Esophagus squamous epithelium (tissue), 5 donors: ENCODE data around the gene CYP2F1. TPM values are rescaled to one million over a fixed set of nuclear protein-coding genes. Genes with fewer than 3 reads are reported as not detected.
"Not testable (repeated sequence)": the region's sequence is repeated elsewhere in the genome, so short reads cannot be mapped to it uniquely, and the experiment has no call there.

Experiments
- DNase-seq: peaks from one replicate; lab custom pipeline; 2025; lab: John Stamatoyannopoulos, UW
- H3K27ac ChIP-seq, 4 donors: fragments of 200-600 bp; sonication (generic); one replicate each; pipeline ENCODE4 v1.5.1; 2016 to 2019; ENCODE audit warnings: mild to moderate bottlenecking in 1 of 4
- H3K27me3 ChIP-seq, 4 donors: fragments of 200-600 bp; sonication (generic); 1 replicate in 3 of 4; 2 replicates in 1 of 4; pipeline versions ENCODE4 v1.5.1 to v1.6.0; 2017 to 2021; ENCODE audit warnings: antibody characterized with exemption in 1 of 4
- H3K36me3 ChIP-seq, 3 donors: fragments of 200-600 bp; sonication (generic); one replicate each; pipeline ENCODE4 v1.5.1; 2016 to 2019
- H3K4me1 ChIP-seq, 3 donors: fragments of 200-600 bp; sonication (generic); one replicate each; pipeline ENCODE4 v1.5.1; 2017 to 2019
- H3K4me3 ChIP-seq, 4 donors: fragments of 200-600 bp; sonication (generic); 1 replicate in 3 of 4; 2 replicates in 1 of 4; pipeline ENCODE4 v1.5.1; 2016 to 2019; ENCODE audit warnings: mild to moderate bottlenecking in 2 of 4, moderate library complexity in 1 of 4
- H3K9me3 ChIP-seq, 3 donors: fragments of 200-600 bp; sonication (generic); one replicate each; pipeline ENCODE4 v1.5.1; 2016 to 2019
- CTCF ChIP-seq, 6 experiments: fragments of 450-650 bp in 4 of 6; fragments of 200-600 bp in 2 of 6; sonication (generic) in 2 of 6; IDR thresholded peaks; one replicate each; pipeline ENCODE4 v1.5.1; 2016 to 2019; ENCODE audit warnings: antibody characterized with exemption in 6 of 6, mild to moderate bottlenecking in 4 of 6, moderate library complexity in 4 of 6
- POLR2A ChIP-seq, 4 donors: fragments of 450-650 bp; IDR thresholded peaks; one replicate each; pipeline ENCODE4 v1.6.1; 2017; ENCODE audit warnings: antibody characterized with exemption in 4 of 4, mild to moderate bottlenecking in 4 of 4, moderate library complexity in 3 of 4
- WGBS, 2 donors: methylation state at CpG; one replicate each; pipeline ENCODE4 v1.1.5; 2018; 5-methylcytosine and 5-hydroxymethylcytosine counted together
- intact Hi-C: fragments of 100-400 bp; cut with DNase I; formaldehyde crosslinking; loops from one replicate; pipeline ENCODE4 v1.15.0; 2022
- total RNA-seq, 4 donors: library from RNA; depleted of rRNA; stranded (reverse); fragments of >200 nt; gene quantifications; one replicate each; pipeline ENCODE4 v1.1.0, GENCODE V29; 2016
- donor health status: DM: yes; HTN: yes; CAD: no.

CYP2F1 gene
- total RNA-seq, 4 donors from 2014 or later = 0.19 to 1.6 TPM; not detected in 2

GRCh38 chr19:41111750-41112295 is 2.4 kb upstream of the CYP2F1 start:
- TF ChIP-seq CTCF (IDR thresholded peaks at IDR 0.05) = no peak
- H3K27me3 ChIP-seq = peaks cover 0 to 6% (median 0%) of the 10 kb centered on the region in 4 donors
- no peak overlapping the region for H3K27ac ChIP-seq
- H3K9me3 ChIP-seq = no peaks in the 10 kb centered on the region
- DNase-seq = no peak
- WGBS, 2 donors = 87 to 93% methylated on average over 2 to 5 of the region's 5 CpGs
- no peaks in the 10 kb centered on the region for H3K36me3 ChIP-seq
- no peak overlapping the region for H3K4me3 ChIP-seq
- peaks cover 2 to 25% (median 6%) of the 10 kb centered on the region in 3 donors for H3K4me1 ChIP-seq
- intact Hi-C loops = no loop called here

GRCh38 chr19:41112728-41113290 is 1.4 kb upstream of the CYP2F1 start:
- Histone ChIP-seq H3K4me3 (no peak overlapping the region), H3K9me3 (no peaks in the 10 kb centered on the region), H3K4me1 (peaks cover 2 to 25% (median 6%) of the 10 kb centered on the region in 3 donors), H3K27me3 (peaks cover 0 to 6% (median 0%) of the 10 kb centered on the region in 4 donors), H3K36me3 (no peaks in the 10 kb centered on the region), H3K27ac (peak overlapping the region in 3 of 4 donors; percentile 32 to 73 (median 67))
- no peak for DNase-seq
- intact Hi-C loops = no loop called here
- TF ChIP-seq CTCF (IDR thresholded peaks at IDR 0.05) (no peak), POLR2A (IDR thresholded peaks at IDR 0.05) (no peak)
- 43 to 53% methylated on average over 6 to 7 of the region's 7 CpGs for WGBS, 2 donors

- intact Hi-C loops = no loop called here
- 86 to 92% methylated on average over 5 to 6 of the region's 8 CpGs for WGBS, 2 donors
These were observed 2.0 kb downstream of the CYP2F1 start for GRCh38 chr19:41116261-41116660.

GRCh38 chr19:41120929-41121911 is 7.0 kb downstream of the CYP2F1 start:
- H3K9me3 ChIP-seq, H3K27ac ChIP-seq, intact Hi-C loops, DNase-seq, H3K4me1 ChIP-seq, H3K36me3 ChIP-seq, H3K4me3 ChIP-seq: not testable (repeated sequence)
- peak in 1 of 4 donors; percentile 15 for TF ChIP-seq POLR2A (IDR thresholded peaks at IDR 0.05)
- H3K27me3 ChIP-seq = peaks cover 0 to 10% (median 0%) of the 10 kb centered on the region in 4 donors
- WGBS, 2 donors = 69 to 76% methylated on average over 11 to 21 of the region's 41 CpGs

More at GRCh38 chr19:41116261-41116660, 2.0 kb downstream of the CYP2F1 start:
- no peak for DNase-seq
- H3K4me3 ChIP-seq = no peak overlapping the region
- H3K36me3 ChIP-seq = no peaks in the 10 kb centered on the region
- H3K4me1 ChIP-seq = peaks cover 2 to 25% (median 6%) of the 10 kb centered on the region in 3 donors
- H3K27ac ChIP-seq = no peak overlapping the region
- peaks cover 0 to 10% (median 0%) of the 10 kb centered on the region in 4 donors for H3K27me3 ChIP-seq
- H3K9me3 ChIP-seq = no peaks in the 10 kb centered on the region
- TF ChIP-seq POLR2A (IDR thresholded peaks at IDR 0.05) = no peak
- no peak for TF ChIP-seq CTCF (IDR thresholded peaks at IDR 0.05)

- intact Hi-C loops, H3K27ac ChIP-seq, H3K4me3 ChIP-seq, H3K36me3 ChIP-seq, H3K9me3 ChIP-seq, DNase-seq, H3K4me1 ChIP-seq, H3K27me3 ChIP-seq: not testable (repeated sequence)
- 78 to 84% methylated on average over 7 of the region's 13 CpGs for WGBS, 2 donors
These were observed 8.6 kb downstream of the CYP2F1 start for GRCh38 chr19:41122846-41123245.
